ENCODE results near the gene GRIK1. TPM values are rescaled to one million over a fixed set of nuclear protein-coding genes. Genes with fewer than 3 reads are reported as not detected.

Gene GRIK1
- polyA plus RNA-seq, 1 donor (not counting 4 experiments of a cell fraction or from before 2014, with no cell fraction given), result not detected

GRCh38 chr21:29638761-29639327 is 301.0 kb downstream of the GRIK1 start:
- Histone ChIP-seq H2AFZ (ENCODE audit: control insufficient read depth, low read length) (no peak overlapping the region), H3K9ac (ENCODE audit: control insufficient read depth, extremely low read depth, insufficient read depth, low read length) (no peak overlapping the region), H3K36me3 (ENCODE audit: control insufficient read depth in 2 of 2, extremely low read depth in 1 of 2, insufficient read depth in 2 of 2, low read length in 2 of 2) (no peaks in the 10 kb centered on the region), H3K4me1 (ENCODE audit: control insufficient read depth, extremely low read depth, insufficient read depth, low read length) (no peaks in the 10 kb centered on the region), H4K20me1 (ENCODE audit: control insufficient read depth, extremely low read depth, insufficient read depth, low read length) (no peaks in the 10 kb centered on the region), H3K4me3 (ENCODE audit: control insufficient read depth in 2 of 3, extremely low read depth in 1 of 3, insufficient read depth in 2 of 3, low read depth in 1 of 3, low read length in 3 of 3) (no peak overlapping the region), H3K9me1 (ENCODE audit: control insufficient read depth, extremely low read depth, insufficient read depth, low read length) (no peaks in the 10 kb centered on the region), H3K4me2 (ENCODE audit: control insufficient read depth, extremely low read depth, insufficient read depth, low read depth, low read length) (no peak overlapping the region), H3K9me3 (ENCODE audit: control insufficient read depth, low read depth, low read length) (no peaks in the 10 kb centered on the region), H3K27me3 (ENCODE audit: control insufficient read depth, extremely low read depth, insufficient read depth, low read length) (no peaks in the 10 kb centered on the region), H3K79me2 (ENCODE audit: control insufficient read depth, insufficient read depth, low read length) (no peaks in the 10 kb centered on the region), H3K27ac (ENCODE audit: control insufficient read depth, insufficient read depth, low read length) (no peak overlapping the region)
- FAIRE-seq (no peak), DNase-seq (ENCODE audit: low read depth, low spot score) (no peak)
- TF ChIP-seq CTCF (optimal IDR thresholded peaks at IDR 0.05 in 1 of 3, IDR thresholded peaks at IDR 0.05 in 1 of 3, conservative IDR thresholded peaks at IDR 0.05 in 1 of 3; ENCODE audit: extremely low read depth in 1 of 3, insufficient read depth in 2 of 3, low read length in 3 of 3) (no peak), EZH2 (IDR thresholded peaks at IDR 0.05; ENCODE audit: low read length) (no peak)
- dilution Hi-C loops (cut with MboI; ENCODE audit: extremely low pct_ligation_motif_present, low sequenced_read_pairs), result no loop called here

DNA sequence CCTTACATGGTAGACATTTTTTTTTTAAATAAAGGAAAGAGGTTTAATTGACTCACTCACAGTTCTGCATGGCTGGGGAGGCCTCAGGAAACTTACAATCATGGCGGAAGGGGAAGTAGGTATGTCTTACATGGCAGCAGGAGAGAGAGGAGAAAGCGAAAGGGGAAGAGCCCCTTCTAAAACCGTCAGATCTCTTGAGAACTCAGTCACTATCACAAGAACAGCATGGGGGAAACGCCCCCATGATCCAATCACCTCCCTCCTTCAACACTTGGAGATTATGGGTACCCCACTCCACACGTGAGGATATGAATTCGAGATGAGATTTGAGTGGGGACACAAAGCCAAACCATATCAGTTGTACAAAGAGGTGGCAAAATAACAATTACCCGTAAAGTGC is 301.7 kb downstream of the GRIK1 start:
- Histone ChIP-seq H2AFZ (ENCODE audit: control insufficient read depth, low read length) (no peak overlapping the region), H3K36me3 (ENCODE audit: control insufficient read depth in 2 of 2, extremely low read depth in 1 of 2, insufficient read depth in 2 of 2, low read length in 2 of 2) (no peaks in the 10 kb centered on the region), H3K4me2 (ENCODE audit: control insufficient read depth, extremely low read depth, insufficient read depth, low read depth, low read length) (no peak overlapping the region), H3K27me3 (ENCODE audit: control insufficient read depth, extremely low read depth, insufficient read depth, low read length) (no peaks in the 10 kb centered on the region), H3K9ac (ENCODE audit: control insufficient read depth, extremely low read depth, insufficient read depth, low read length) (no peak overlapping the region), H3K9me1 (ENCODE audit: control insufficient read depth, extremely low read depth, insufficient read depth, low read length) (no peaks in the 10 kb centered on the region), H3K9me3 (ENCODE audit: control insufficient read depth, low read depth, low read length) (no peaks in the 10 kb centered on the region), H4K20me1 (ENCODE audit: control insufficient read depth, extremely low read depth, insufficient read depth, low read length) (no peaks in the 10 kb centered on the region), H3K79me2 (ENCODE audit: control insufficient read depth, insufficient read depth, low read length) (no peaks in the 10 kb centered on the region), H3K27ac (ENCODE audit: control insufficient read depth, insufficient read depth, low read length) (no peak overlapping the region), H3K4me3 (ENCODE audit: control insufficient read depth in 2 of 3, extremely low read depth in 1 of 3, insufficient read depth in 2 of 3, low read depth in 1 of 3, low read length in 3 of 3) (no peak overlapping the region), H3K4me1 (ENCODE audit: control insufficient read depth, extremely low read depth, insufficient read depth, low read length) (no peaks in the 10 kb centered on the region)
- TF ChIP-seq EZH2 (IDR thresholded peaks at IDR 0.05; ENCODE audit: low read length) (no peak), CTCF (optimal IDR thresholded peaks at IDR 0.05 in 1 of 3, IDR thresholded peaks at IDR 0.05 in 1 of 3, conservative IDR thresholded peaks at IDR 0.05 in 1 of 3; ENCODE audit: extremely low read depth in 1 of 3, insufficient read depth in 2 of 3, low read length in 3 of 3) (no peak)
- FAIRE-seq, result no peak
- dilution Hi-C loops (cut with MboI; ENCODE audit: extremely low pct_ligation_motif_present, low sequenced_read_pairs), result no loop called here
- DNase-seq (ENCODE audit: low read depth, low spot score), result no peak

Data from keratinocyte (primary cell).